Hepatocyte (in vitro differentiated cells): ENCODE measurements around the gene RNF13. TPM values are rescaled to one million over a fixed set of nuclear protein-coding genes. Genes with fewer than 3 reads are reported as not detected.

Experiments
- DNase-seq: peaks from one replicate; pipeline ENCODE4 v3.0.0-alpha.2; 2016; ENCODE audit warnings: low spot score
- H2AFZ ChIP-seq: fragments of 200-600 bp; sonication (generic); 2 replicates; pipeline ENCODE4 v1.6.0; 2016; ENCODE audit warnings: antibody characterized with exemption, mild to moderate bottlenecking
- H3K27ac ChIP-seq: fragments of 200-600 bp; sonication (generic); 2 replicates; pipeline ENCODE4 v1.5.1; 2016; ENCODE audit warnings: mild to moderate bottlenecking
- H3K27me3 ChIP-seq: fragments of 200-600 bp; sonication (generic); 2 replicates; pipeline ENCODE4 v1.6.1; 2016
- H3K36me3 ChIP-seq: fragments of 200-600 bp; sonication (generic); replicated peaks from 2 replicates; pipeline ENCODE4 v1.5.1; 2016; ENCODE audit warnings: low read depth; ENCODE audit not compliant: insufficient read depth
- H3K4me1 ChIP-seq: fragments of 200-600 bp; sonication (generic); 2 replicates; pipeline ENCODE4 v1.5.1; 2016; ENCODE audit warnings: mild to moderate bottlenecking, moderate library complexity; ENCODE audit not compliant: insufficient read depth
- H3K4me2 ChIP-seq: fragments of 200-600 bp; sonication (generic); 2 replicates; pipeline ENCODE4 v1.6.0; 2016
- H3K4me3 ChIP-seq: fragments of 200-600 bp; sonication (generic); 2 replicates; pipeline ENCODE4 v1.5.1; 2016; ENCODE audit warnings: mild to moderate bottlenecking
- H3K79me2 ChIP-seq: fragments of 200-600 bp; sonication (generic); 2 replicates; pipeline ENCODE4 v1.6.0; 2017; ENCODE audit warnings: mild to moderate bottlenecking
- H3K9me2 ChIP-seq: fragments of 200-600 bp; sonication (generic); replicated peaks from 2 replicates; pipeline ENCODE4 v1.6.0; 2017; ENCODE audit warnings: mild to moderate bottlenecking; ENCODE audit not compliant: insufficient read depth
- H3K9me3 ChIP-seq: fragments of 200-600 bp; sonication (generic); 2 replicates; pipeline ENCODE4 v1.5.1; 2016; ENCODE audit warnings: low read depth, mild to moderate bottlenecking
- H4K20me1 ChIP-seq: fragments of 200-600 bp; sonication (generic); 2 replicates; pipeline ENCODE4 v1.6.0; 2016; ENCODE audit warnings: mild to moderate bottlenecking; ENCODE audit not compliant: insufficient read depth, poor library complexity, severe bottlenecking
- CTCF ChIP-seq: fragments of 200-600 bp; sonication (generic); IDR thresholded peaks from 2 replicates; pipeline ENCODE4 v1.5.1; 2016; ENCODE audit warnings: antibody characterized with exemption, mild to moderate bottlenecking; ENCODE audit not compliant: poor library complexity
- EZH2 ChIP-seq: fragments of 200-600 bp; sonication (generic); IDR thresholded peaks from 2 replicates; pipeline ENCODE4 v1.6.1; 2016; ENCODE audit warnings: antibody characterized with exemption, mild to moderate bottlenecking, borderline replicate concordance
- EZH2phosphoT487 ChIP-seq: fragments of 200-600 bp; sonication (generic); IDR thresholded peaks from one replicate; pipeline ENCODE4 v1.6.1; 2018; ENCODE audit warnings: antibody characterized with exemption, mild to moderate bottlenecking, low read depth, moderate library complexity; ENCODE audit not compliant: unreplicated experiment, severe bottlenecking
- whole genome bisulfite sequencing: methylation state at CpG from one replicate; pipeline ENCODE4 v1.1.6; 2016; ENCODE audit warnings: low lambda C conversion rate; ENCODE audit errors: missing lambda C conversion rate; 5-methylcytosine and 5-hydroxymethylcytosine counted together
- polyA plus RNA-seq: library from polyadenylated mRNA; unstranded; fragments of >200 nt; fragmentation: Nextera tagmentation; extraction: Ambion mirVana; gene quantifications from 2 replicates; pipeline ENCODE4 v1.2.1, GENCODE V29; 2016
- total RNA-seq: library from RNA; depleted of rRNA; stranded (reverse); fragments of >200 nt; gene quantifications from 2 replicates; pipeline ENCODE4 v1.2.3, GENCODE V29; 2014

RNF13 gene
- total and polyA plus RNA-seq, 2 experiments from 2014 or later = 66.1 to 81.0 TPM

GRCh38 chr3:149990423-149990948 lies 177.5 kb downstream of the RNF13 start:
- H4K20me1 ChIP-seq = no peaks in the 10 kb centered on the region
- TF ChIP-seq CTCF = no peak
- TF ChIP-seq EZH2 = no peak
- no peak for TF ChIP-seq EZH2phosphoT487
- H3K4me2 ChIP-seq = no peak overlapping the region
- H3K9me2 ChIP-seq = no peaks in the 10 kb centered on the region
- H3K9me3 ChIP-seq = no peaks in the 10 kb centered on the region
- no peaks in the 10 kb centered on the region for H3K79me2 ChIP-seq
- no peaks in the 10 kb centered on the region for H3K36me3 ChIP-seq
- no peaks in the 10 kb centered on the region for H3K27me3 ChIP-seq
- 79% methylated on average over 1 of the region's 1 CpG for WGBS
- H3K4me3 ChIP-seq = no peak overlapping the region
- no peak overlapping the region for H3K27ac ChIP-seq
- no peak overlapping the region for H2AFZ ChIP-seq
- DNase-seq = no peak
- no peaks in the 10 kb centered on the region for H3K4me1 ChIP-seq

DNA sequence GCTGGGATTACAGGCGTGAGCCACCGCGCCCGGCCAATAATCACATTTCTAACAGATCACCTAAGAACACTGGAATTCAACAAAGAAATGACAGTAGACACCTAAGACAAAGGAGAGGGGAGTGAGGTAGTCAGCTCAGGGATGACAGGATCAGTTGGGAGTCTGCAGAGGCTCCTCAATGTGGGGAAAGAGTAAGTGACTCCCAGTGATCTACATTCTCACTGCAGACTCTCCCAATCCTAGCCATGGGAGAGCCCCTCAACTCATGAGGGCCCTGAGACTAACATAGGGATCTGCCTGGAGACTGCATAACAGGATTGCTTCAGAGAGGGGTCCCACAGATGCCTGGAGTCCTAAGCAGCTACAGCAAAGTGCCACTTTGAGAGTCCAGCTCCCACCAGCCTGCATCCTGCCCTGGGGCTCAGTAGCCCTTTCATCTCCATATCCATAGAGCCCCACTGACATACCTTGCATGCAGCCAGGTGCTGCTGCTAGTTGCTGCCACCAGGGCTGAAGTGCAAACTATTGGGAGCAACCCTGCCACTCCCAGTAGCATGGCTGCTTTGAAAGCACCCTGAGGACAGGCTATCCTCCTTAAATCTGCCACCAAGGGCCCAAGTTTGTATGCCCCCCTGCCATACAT lies 179.5 kb downstream of the RNF13 start:
- Histone ChIP-seq H3K9me2 (no peaks in the 10 kb centered on the region), H3K79me2 (no peaks in the 10 kb centered on the region), H2AFZ (no peak overlapping the region), H3K27me3 (no peaks in the 10 kb centered on the region), H4K20me1 (no peaks in the 10 kb centered on the region), H3K36me3 (no peaks in the 10 kb centered on the region), H3K4me1 (no peaks in the 10 kb centered on the region), H3K4me3 (no peak overlapping the region), H3K27ac (no peak overlapping the region), H3K4me2 (no peak overlapping the region), H3K9me3 (no peaks in the 10 kb centered on the region)
- whole genome bisulfite sequencing = 99% methylated on average over 4 of the region's 4 CpGs
- TF ChIP-seq CTCF (no peak), EZH2phosphoT487 (no peak), EZH2 (no peak)
- DNase-seq = no peak

GRCh38 chr3:149998946-149999345 lies 185.9 kb downstream of the RNF13 start:
- H3K4me1 ChIP-seq = no peaks in the 10 kb centered on the region
- H3K9me3 ChIP-seq = no peaks in the 10 kb centered on the region
- H3K9me2 ChIP-seq = no peaks in the 10 kb centered on the region
- H3K4me3 ChIP-seq = no peak overlapping the region
- no peaks in the 10 kb centered on the region for H3K36me3 ChIP-seq
- WGBS = 94% methylated on average over 1 of the region's 1 CpG
- H2AFZ ChIP-seq = no peak overlapping the region
- no peaks in the 10 kb centered on the region for H3K79me2 ChIP-seq
- no peaks in the 10 kb centered on the region for H4K20me1 ChIP-seq
- H3K4me2 ChIP-seq = no peak overlapping the region
- no peaks in the 10 kb centered on the region for H3K27me3 ChIP-seq
- no peak for DNase-seq
- no peak overlapping the region for H3K27ac ChIP-seq
- TF ChIP-seq CTCF = no peak
- TF ChIP-seq EZH2 = no peak
- TF ChIP-seq EZH2phosphoT487 = no peak
